ENCODE data around the gene UGT1A7.
"Not testable (repeated sequence)": the region's sequence is repeated elsewhere in the genome, so short reads cannot be mapped to it uniquely, and the experiment has no call there.

UGT1A7 gene

DNA sequence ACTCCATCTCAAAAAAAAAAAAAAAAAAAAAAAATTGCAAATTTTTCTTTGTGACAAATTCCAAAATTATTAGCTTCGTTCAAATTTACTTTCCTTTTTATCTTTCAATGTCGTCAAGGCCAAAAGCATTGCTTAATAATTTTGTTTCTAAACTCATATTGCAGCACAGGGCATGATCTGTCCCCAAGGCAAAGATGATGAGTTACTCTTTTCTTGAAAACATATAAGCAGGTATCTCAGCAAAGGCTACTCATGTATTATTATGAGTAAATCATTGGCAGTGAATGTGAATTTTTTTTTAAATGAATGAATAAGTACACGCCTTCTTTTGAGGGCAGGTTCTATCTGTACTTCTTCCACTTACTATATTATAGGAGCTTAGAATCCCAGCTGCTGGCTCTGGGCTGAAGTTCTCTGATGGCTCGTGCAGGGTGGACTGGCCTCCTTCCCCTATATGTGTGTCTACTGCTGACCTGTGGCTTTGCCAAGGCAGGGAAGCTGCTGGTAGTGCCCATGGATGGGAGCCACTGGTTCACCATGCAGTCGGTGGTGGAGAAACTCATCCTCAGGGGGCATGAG lies at the start of gene UGT1A7:
Gene UGT1A7 (plus strand): TSS at position 381 of the 579 bp plus-strand sequence. CDS start 37 bp downstream, at position 418.
- ATAC-seq, result no peak

GRCh38 chr2:233636306-233636705 lies 45.4 kb upstream of the UGT1A7 start, which contains the start of gene UGT1A10:
TSS of gene UGT1A10 (plus strand) at chr2:233636448. CDS start at chr2:233636523, 75 bp downstream.
- ATAC-seq, result not testable (repeated sequence)

- no peak for ATAC-seq
Observed at GRCh38 chr2:233638836-233639235, 42.9 kb upstream of the UGT1A7 start.

DNA sequence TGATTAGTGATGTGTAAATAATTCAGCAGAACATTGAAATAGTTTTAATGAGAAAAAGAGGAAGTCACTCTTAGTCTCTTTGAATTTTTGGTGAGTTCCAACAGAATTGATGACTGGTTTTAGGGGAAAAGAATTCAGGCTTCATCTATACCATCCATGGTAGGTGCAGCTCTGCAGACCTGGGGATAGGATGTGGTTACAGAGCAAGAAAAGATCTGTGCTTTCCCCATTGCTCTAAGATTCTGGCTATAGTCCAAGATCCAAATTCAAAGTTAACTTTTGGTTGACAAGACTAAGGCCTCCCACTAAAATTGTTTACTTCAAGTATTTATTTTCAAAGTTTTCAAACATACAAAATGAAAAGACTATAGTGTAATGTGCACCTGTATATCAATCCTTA lies 41.8 kb upstream of the UGT1A7 start:
- no peak for ATAC-seq

GRCh38 chr2:233643128-233643527 lies 38.6 kb upstream of the UGT1A7 start:
- no peak for ATAC-seq

GRCh38 chr2:233646033-233646432 lies 35.7 kb upstream of the UGT1A7 start:
- not testable (repeated sequence) for ATAC-seq

DNA sequence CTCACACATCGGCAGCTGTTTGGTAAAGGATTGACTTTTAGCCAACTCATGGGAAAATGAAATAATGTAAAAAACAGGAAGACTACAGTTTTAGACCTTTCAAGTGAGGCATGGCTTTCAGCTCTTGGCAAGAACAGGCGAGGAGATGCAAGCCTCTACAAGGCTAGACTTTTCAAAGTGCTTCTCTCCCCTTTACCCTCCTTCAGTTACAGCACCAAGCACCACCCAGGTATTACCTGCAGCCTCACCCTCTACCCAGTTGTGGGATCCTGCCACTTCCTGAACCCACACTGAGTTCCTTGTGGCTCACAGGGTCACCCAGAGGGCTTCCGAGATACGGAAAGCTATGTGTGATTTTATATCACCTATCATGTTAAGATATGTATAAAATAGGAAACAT lies 30.7 kb upstream of the UGT1A7 start:
- ATAC-seq, result no peak

GRCh38 chr2:233651430-233651829 lies 30.3 kb upstream of the UGT1A7 start:
- ATAC-seq, result no peak

GRCh38 chr2:233654501-233654900 lies 27.2 kb upstream of the UGT1A7 start:
- no peak for ATAC-seq

- no peak for ATAC-seq
Observed at GRCh38 chr2:233655043-233655442, 26.7 kb upstream of the UGT1A7 start.

GRCh38 chr2:233655943-233656342 lies 25.8 kb upstream of the UGT1A7 start:
- not testable (repeated sequence) for ATAC-seq

DNA sequence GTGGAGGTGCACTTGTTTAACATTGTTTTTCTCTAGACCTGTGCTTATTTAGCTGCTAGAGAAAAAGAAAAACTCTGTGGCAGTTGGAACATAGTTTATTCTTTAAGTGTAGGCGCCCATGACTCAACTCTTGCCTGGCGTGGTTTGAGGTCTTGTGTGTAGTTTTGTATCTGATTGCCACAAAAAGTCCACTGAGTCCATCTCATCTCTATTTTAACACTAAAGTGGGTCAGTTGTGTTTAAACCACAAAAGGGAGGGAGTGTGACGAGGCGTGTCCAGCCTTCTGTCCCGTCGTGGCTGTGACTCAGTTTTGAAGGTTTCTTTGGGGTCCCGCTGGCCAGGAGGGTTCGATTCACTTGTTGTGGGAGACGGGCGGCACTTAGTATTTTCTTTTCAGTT lies 25.3 kb upstream of the UGT1A7 start:
- ATAC-seq, result no peak

- no peak for ATAC-seq
Observed at GRCh38 chr2:233658610-233659009, 23.1 kb upstream of the UGT1A7 start.

GRCh38 chr2:233663911-233664310 lies 17.8 kb upstream of the UGT1A7 start:
- no peak for ATAC-seq

- no peak for ATAC-seq
Observed at GRCh38 chr2:233668605-233669260, 13.0 kb upstream of the UGT1A7 start.

GRCh38 chr2:233671290-233672161 lies 10.2 kb upstream of the UGT1A7 start, which contains the start of gene UGT1A9:
TSS of gene UGT1A9 (plus strand) at chr2:233671898. CDS start at chr2:233671935, 37 bp downstream.
- no peak for ATAC-seq

DNA sequence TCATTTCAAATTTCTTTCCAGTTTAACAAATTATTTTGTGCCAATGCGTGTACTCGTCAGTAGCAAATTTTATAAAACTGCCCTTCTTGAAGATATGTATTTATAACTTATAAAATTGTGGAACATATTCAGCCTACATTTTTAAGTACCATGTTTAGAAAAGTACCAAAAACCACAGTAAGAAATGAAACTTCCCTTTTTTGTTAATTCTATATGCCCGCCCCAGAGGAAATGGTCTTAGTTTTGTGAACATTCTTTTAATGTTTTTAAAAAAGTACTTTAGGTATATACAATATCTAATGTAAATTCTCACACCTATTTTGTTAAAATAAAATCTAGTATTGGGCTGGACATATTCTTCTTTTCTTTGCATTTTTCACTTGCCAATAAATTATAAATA lies 8.8 kb upstream of the UGT1A7 start:
- no peak for ATAC-seq

GRCh38 chr2:233673896-233674295 lies 7.8 kb upstream of the UGT1A7 start:
- no peak for ATAC-seq

DNA sequence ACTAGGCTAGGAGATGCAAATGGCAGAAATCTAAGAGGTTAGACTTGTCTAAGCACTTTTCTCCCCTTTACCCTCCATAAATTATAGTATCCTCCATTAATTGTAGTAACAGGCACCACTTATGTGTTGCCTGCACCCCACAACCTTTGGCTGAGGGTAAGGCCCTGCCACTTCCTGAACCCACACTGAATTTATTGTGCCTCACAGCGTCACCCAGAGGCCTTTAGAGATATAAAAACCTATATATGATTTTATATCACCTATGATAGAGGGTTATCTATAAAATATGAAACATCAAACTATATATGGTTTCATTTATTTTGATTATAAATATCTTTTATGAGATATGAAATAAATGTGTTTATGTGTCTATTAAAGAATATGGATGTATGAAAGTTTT lies 7.4 kb upstream of the UGT1A7 start:
- ATAC-seq, result no peak

GRCh38 chr2:233674995-233675394 lies 6.7 kb upstream of the UGT1A7 start:
- ATAC-seq, result no peak

DNA sequence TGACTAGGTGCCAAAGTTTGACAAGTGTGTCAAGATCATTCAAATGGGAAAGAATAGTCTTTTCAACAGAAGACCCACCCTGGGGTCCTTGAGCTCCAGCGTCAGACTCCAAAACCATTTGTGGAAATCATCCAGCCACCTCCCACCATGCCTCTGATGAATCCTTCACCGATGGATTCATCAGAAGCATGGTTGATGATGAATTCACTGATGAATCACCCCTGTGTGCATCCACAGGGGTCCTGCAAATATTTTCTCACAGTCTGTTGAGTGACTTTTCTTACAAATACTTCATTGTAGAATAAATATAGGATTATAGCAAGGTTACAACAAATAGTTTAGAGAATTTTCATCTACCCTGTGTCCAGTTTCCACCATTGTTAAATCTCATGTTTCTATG lies 5.7 kb upstream of the UGT1A7 start:
- ATAC-seq, result no peak

GRCh38 chr2:233679196-233679595 lies 2.5 kb upstream of the UGT1A7 start:
- no peak for ATAC-seq

- ATAC-seq, result no peak
Observed at GRCh38 chr2:233680361-233681045, 1.2 kb upstream of the UGT1A7 start.

All from activated CD4-positive, CD25-positive, alpha-beta regulatory T cell treated with anti-CD3 and anti-CD28 coated beads, Interleukin-2, amount 50 U/mL, for 24 hours (primary cell).